ENCODE results near the gene YDJC. TPM values are rescaled to one million over a fixed set of nuclear protein-coding genes. Genes with fewer than 3 reads are reported as not detected.
"Not testable (repeated sequence)": the region's sequence is repeated elsewhere in the genome, so short reads cannot be mapped to it uniquely, and the experiment has no call there.

YDJC gene
- total RNA-seq, 1 donor from 2014 or later = 19.0 TPM

DNA sequence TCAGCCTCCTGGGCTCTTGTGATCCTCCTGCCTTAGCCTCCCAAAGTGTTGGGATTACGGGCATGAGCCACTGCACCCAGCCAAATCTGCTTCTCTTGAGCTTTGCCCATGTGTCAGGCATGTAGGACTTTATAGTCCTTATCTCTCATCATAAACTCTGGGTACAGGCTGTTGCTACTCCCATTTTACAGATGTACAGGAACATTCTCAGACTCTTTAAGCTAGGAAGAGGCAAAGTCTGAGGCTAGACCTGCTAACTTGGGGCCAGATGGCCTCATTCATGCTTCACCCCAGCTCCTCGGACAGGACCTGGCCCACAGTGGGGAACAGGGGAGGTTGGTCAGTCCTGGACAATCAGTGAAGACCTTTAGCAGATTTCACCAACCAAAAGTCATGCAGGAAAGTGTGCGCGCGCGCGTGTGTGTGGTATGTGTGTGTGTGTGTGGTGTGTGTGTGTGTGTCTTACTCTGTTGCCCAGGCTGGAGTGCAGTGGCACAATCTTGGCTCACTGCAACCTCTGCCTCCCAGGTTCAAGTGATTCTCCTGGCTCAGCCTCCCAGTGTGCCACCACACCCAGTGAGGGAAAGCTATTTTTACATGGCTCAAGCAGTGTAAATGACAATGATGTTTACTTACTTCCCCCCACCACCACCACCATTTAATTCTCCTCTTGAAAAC is 23.8 kb downstream of the YDJC start:
- no peak overlapping the region for H3K27ac Mint-ChIP-seq
- DNase-seq (ENCODE audit: low spot score, unreplicated experiment) = no peak
- H3K4me1 Mint-ChIP-seq (ENCODE audit: low read depth) = no peaks in the 10 kb centered on the region
- H3K27me3 Mint-ChIP-seq = no peaks in the 10 kb centered on the region
- no peaks in the 10 kb centered on the region for H3K9me3 Mint-ChIP-seq (ENCODE audit: low read depth)
- TF ChIP-seq, protein P1, sequence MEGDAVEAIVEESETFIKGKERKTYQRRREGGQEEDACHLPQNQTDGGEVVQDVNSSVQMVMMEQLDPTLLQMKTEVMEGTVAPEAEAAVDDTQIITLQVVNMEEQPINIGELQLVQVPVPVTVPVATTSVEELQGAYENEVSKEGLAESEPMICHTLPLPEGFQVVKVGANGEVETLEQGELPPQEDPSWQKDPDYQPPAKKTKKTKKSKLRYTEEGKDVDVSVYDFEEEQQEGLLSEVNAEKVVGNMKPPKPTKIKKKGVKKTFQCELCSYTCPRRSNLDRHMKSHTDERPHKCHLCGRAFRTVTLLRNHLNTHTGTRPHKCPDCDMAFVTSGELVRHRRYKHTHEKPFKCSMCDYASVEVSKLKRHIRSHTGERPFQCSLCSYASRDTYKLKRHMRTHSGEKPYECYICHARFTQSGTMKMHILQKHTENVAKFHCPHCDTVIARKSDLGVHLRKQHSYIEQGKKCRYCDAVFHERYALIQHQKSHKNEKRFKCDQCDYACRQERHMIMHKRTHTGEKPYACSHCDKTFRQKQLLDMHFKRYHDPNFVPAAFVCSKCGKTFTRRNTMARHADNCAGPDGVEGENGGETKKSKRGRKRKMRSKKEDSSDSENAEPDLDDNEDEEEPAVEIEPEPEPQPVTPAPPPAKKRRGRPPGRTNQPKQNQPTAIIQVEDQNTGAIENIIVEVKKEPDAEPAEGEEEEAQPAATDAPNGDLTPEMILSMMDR (IDR thresholded peaks at IDR 0.05; ENCODE audit: unreplicated experiment) = no peak
- H3K36me3 Mint-ChIP-seq (ENCODE audit: insufficient read depth) = peaks cover 4% of the 10 kb centered on the region
- no peak overlapping the region for H3K4me3 Mint-ChIP-seq (ENCODE audit: low read depth)

DNA sequence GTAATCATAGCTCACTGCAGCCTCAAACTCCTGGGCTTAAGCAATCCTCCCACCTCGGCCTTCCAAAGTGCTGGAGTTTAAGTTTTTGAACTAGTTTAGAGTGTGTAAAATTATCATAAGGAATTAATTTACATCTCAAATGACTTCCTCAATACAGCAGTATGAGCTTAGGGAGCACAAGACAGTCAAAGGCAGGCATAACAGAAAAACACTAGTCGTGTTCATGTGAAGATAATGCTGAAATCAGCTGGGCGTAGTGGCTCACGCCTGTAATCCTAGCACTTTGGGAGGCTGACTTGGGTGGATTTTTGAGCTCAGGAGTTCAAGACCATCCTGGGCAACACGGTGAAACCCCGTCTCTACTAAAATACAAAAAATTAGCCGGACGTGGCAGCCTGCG is 25.8 kb downstream of the YDJC start:
- no peak overlapping the region for H3K4me3 Mint-ChIP-seq (ENCODE audit: low read depth)
- TF ChIP-seq, protein P1 (IDR thresholded peaks at IDR 0.05; ENCODE audit: unreplicated experiment) = no peak
- H3K36me3 Mint-ChIP-seq (ENCODE audit: insufficient read depth) = peaks cover 5% of the 10 kb centered on the region
- H3K4me1 Mint-ChIP-seq (ENCODE audit: low read depth) = peaks cover 6% of the 10 kb centered on the region
- no peaks in the 10 kb centered on the region for H3K27me3 Mint-ChIP-seq
- no peak overlapping the region for H3K27ac Mint-ChIP-seq
- DNase-seq (ENCODE audit: low spot score, unreplicated experiment) = no peak
- H3K9me3 Mint-ChIP-seq (ENCODE audit: low read depth) = no peaks in the 10 kb centered on the region

DNA sequence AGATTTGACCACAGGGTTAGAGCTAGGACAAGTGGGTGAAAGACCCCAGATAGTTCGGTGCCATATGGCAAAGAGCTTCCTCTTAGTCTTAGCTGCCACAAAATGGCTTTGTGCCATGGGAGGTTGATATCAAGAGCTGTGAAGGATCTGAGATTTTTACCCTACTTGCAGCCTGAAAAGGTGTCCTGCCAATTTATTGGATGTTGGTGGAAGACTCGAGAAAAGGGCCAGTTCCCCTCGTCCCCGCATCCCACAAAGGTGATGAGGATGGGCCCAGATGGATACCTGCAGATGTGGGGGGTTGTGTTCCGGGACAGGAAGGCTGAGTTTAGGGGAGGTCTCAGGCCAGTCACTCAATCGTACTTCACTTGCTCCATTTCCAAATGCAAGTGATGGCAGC is 27.2 kb downstream of the YDJC start:
- H3K4me3 Mint-ChIP-seq (ENCODE audit: low read depth) = no peak overlapping the region
- DNase-seq (ENCODE audit: low spot score, unreplicated experiment) = no peak
- peaks cover 2% of the 10 kb centered on the region for H3K36me3 Mint-ChIP-seq (ENCODE audit: insufficient read depth)
- TF ChIP-seq, protein P1 (IDR thresholded peaks at IDR 0.05; ENCODE audit: unreplicated experiment) = no peak
- no peaks in the 10 kb centered on the region for H3K27me3 Mint-ChIP-seq
- peak overlapping the region; percentile 46 for H3K27ac Mint-ChIP-seq
- peaks cover 10% of the 10 kb centered on the region for H3K4me1 Mint-ChIP-seq (ENCODE audit: low read depth)
- H3K9me3 Mint-ChIP-seq (ENCODE audit: low read depth) = no peaks in the 10 kb centered on the region

DNA sequence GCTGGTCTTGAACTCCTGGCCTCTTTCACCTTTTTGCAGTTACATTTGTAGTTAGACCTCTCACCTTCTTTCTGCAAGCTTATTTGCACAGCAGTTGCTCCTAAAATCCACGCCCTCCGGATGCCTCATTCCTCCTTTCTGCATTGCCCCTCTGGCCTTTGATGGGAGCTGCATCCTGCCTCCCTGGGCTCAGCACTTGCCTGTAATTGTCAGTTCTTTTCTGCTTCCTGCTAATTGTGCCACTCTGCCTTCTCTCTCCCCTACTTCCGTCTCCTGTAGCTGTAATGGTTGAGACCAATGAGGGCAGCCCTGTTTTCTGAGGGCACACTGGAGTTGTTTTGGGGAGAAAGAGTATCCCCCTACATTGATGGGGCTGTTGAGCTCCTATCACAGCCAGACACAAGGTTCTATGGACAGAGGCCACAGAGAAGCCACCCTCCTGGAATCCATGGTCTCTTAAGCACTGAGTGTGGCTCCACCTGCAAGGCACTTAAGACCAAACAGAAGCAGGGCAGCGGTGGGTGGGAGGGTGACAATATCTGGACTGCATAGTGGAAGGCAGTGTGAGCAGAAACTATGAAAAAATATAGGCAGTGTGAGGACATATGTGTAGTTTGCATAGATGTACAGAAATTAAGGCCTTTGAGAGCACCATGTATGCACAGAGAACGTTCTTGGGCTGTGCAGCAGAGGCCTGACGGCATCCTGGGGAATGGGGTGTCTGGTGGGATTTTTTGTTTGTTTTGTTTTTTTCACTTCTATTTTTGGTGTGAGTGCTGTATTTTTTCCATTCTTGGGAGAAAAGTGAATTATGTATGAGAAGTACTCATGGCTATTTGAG is 30.5 kb downstream of the YDJC start:
- no peak overlapping the region for H3K4me3 Mint-ChIP-seq (ENCODE audit: low read depth)
- H3K27ac Mint-ChIP-seq = peak overlapping the region; percentile 75
- H3K36me3 Mint-ChIP-seq (ENCODE audit: insufficient read depth) = peaks cover 13% of the 10 kb centered on the region
- H3K27me3 Mint-ChIP-seq = no peaks in the 10 kb centered on the region
- TF ChIP-seq, protein P1 (IDR thresholded peaks at IDR 0.05; ENCODE audit: unreplicated experiment) = no peak
- H3K4me1 Mint-ChIP-seq (ENCODE audit: low read depth) = peaks cover 10% of the 10 kb centered on the region
- H3K9me3 Mint-ChIP-seq (ENCODE audit: low read depth) = no peaks in the 10 kb centered on the region
- DNase-seq (ENCODE audit: low spot score, unreplicated experiment) = no peak

DNA sequence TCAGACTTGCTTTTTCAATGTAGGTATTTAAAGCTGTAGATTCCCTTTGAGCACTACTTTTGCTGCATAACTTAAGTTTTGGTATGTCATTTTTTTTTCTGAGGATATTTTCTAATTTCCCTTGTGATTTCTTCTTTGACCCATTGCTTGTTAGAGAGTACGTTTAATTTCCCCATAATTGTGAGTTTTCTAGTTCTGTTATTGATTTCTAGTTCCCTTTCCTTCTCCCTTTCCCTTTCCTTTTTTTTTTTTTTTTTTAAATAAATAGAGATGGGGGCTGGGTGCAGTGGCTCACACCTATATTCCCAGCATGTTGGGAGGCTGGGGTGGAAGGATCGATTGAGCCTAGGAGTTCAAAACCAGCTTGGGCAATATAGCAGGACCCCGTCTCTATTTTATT is 31.5 kb downstream of the YDJC start:
- DNase-seq (ENCODE audit: low spot score, unreplicated experiment) = no peak
- TF ChIP-seq, protein P1 (IDR thresholded peaks at IDR 0.05; ENCODE audit: unreplicated experiment) = no peak
- H3K27ac Mint-ChIP-seq = no peak overlapping the region
- peaks cover 10% of the 10 kb centered on the region for H3K4me1 Mint-ChIP-seq (ENCODE audit: low read depth)
- no peak overlapping the region for H3K4me3 Mint-ChIP-seq (ENCODE audit: low read depth)
- H3K27me3 Mint-ChIP-seq = no peaks in the 10 kb centered on the region
- no peaks in the 10 kb centered on the region for H3K9me3 Mint-ChIP-seq (ENCODE audit: low read depth)
- H3K36me3 Mint-ChIP-seq (ENCODE audit: insufficient read depth) = peaks cover 18% of the 10 kb centered on the region

DNA sequence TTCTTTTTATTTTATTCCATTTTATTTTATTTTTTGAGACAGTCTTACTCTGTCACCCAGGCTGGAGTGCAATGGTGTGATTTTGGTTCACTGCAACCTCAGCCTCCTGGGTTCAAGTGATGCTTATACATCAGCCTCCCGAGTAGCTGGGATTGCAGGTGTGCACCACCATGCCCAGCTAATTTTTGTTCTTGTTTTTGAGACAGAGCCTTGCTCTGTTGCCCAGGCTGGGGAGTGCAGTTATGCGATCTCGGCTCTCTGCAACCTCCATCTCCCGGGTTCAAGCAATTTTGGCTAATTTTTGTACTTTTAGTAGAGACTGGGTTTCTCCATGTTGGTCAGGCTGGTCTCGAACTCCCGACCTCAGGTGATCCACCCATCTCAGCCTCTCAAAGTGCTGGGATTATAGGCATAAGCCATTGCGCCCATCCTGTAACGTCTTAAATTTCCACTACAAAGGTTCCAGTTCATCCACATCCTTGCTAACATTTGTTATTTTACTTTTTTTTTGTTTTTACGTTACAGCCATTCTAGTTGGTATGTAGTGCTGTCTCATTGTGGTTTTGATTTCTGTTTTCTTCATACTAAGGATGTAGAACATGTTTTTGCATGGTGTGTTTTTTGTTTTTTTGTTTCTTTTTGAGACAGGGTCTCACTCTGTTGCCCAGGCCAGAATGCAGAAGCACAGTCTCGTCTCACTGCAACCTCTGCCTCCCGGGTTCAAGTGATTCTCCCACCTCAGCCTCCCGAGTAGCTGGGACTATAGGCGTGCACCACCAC is 33.3 kb downstream of the YDJC start:
- H3K27me3 Mint-ChIP-seq; H3K9me3 Mint-ChIP-seq (ENCODE audit: low read depth); DNase-seq (ENCODE audit: low spot score, unreplicated experiment); H3K4me3 Mint-ChIP-seq (ENCODE audit: low read depth); H3K27ac Mint-ChIP-seq: not testable (repeated sequence)
- Mint-ChIP-seq H3K36me3 (ENCODE audit: insufficient read depth) (peaks cover 19% of the 10 kb centered on the region), H3K4me1 (ENCODE audit: low read depth) (peaks cover 10% of the 10 kb centered on the region)
